A549 (cell line): ENCODE data around the gene DENND6A. TPM values are rescaled to one million over a fixed set of nuclear protein-coding genes. Genes with fewer than 3 reads are reported as not detected.
A peak's percentile ranks its signal among the peaks of the same experiment; 100 is the strongest.
"Not testable (repeated sequence)": the region's sequence is repeated elsewhere in the genome, so short reads cannot be mapped to it uniquely, and the experiment has no call there.

ENCODE experiments used
- ATAC-seq, 2 experiments: fragments of 200-7000 bp in 1 of 2; fragments of >200 bp in 1 of 2; cut with Nextera tagmentation in 1 of 2; cut with Tn5 transposase in 1 of 2; 3 replicates each; pipeline versions ENCODE4 v1.8.0 to v1.9.1; 2018 to 2020; ENCODE audit warnings: mild to moderate bottlenecking in 1 of 2, moderate library complexity in 1 of 2
- CTCF ChIA-PET: fragments of 300-600 bp; sonication (Branson Sonifier 250); formaldehyde crosslinking; extraction: SDS; loops from one replicate; lab custom pipeline; 2021; ENCODE audit warnings: antibody characterized with exemption, inconsistent platforms; lab: Yijun Ruan, JAX
- POLR2A ChIA-PET: fragments of 350-600 bp; formaldehyde crosslinking; extraction: SDS; loops from one replicate; lab custom pipeline; 2021; ENCODE audit warnings: antibody characterized with exemption, inconsistent platforms; lab: Yijun Ruan, JAX
- DNase-seq, 2 experiments: peaks; one replicate each; pipeline versions ENCODE4 v3.0.0 to v3.0.0-alpha.2; 2011 to 2016; ENCODE audit warnings: low read depth in 1 of 2, low spot score in 1 of 2
- FAIRE-seq: peaks from 2 replicates; lab custom pipeline; 2011; peaks lifted over from hg19 to GRCh38; lab: Jason Lieb, UNC
- H3K27ac ChIP-seq, 2 experiments: fragments of >200 bp; sonication (Bioruptor Twin); formaldehyde crosslinking; 3 replicates each; pipeline ENCODE4 v1.5.1; 2016 to 2017
- H3K4me1 ChIP-seq: fragments of >200 bp; sonication (Bioruptor Twin); formaldehyde crosslinking; 3 replicates; pipeline ENCODE4 v1.6.1; 2016
- H3K4me2 ChIP-seq: fragments of >200 bp; sonication (Bioruptor Twin); formaldehyde crosslinking; 3 replicates; pipeline ENCODE4 v1.6.1; 2016
- H3K4me3 ChIP-seq: fragments of >200 bp; sonication (Bioruptor Twin); formaldehyde crosslinking; 3 replicates; pipeline ENCODE4 v1.5.1; 2016
- H3K9me3 ChIP-seq: fragments of >200 bp; sonication (Bioruptor Twin); formaldehyde crosslinking; 3 replicates; pipeline ENCODE4 v1.6.1; 2016
- ATOH8 ChIP-seq: fragments of 250-450 bp; sonication (Bioruptor Pico); IDR thresholded peaks from 2 replicates; pipeline ENCODE4 v1.5.0; 2020; ENCODE audit warnings: low read depth, mild to moderate bottlenecking, moderate library complexity
- BHLHE40 ChIP-seq: IDR thresholded peaks from 2 replicates; pipeline ENCODE4 v1.6.1; 2012; ENCODE audit warnings: low read depth, low read length, inconsistent platforms
- CBX2 ChIP-seq: fragments of 200-600 bp; sonication (generic); IDR thresholded peaks from 2 replicates; pipeline ENCODE4 v1.6.1; 2016; ENCODE audit warnings: low read depth, mild to moderate bottlenecking, borderline replicate concordance
- CHD4 ChIP-seq: fragments of 200-600 bp; sonication (generic); IDR thresholded peaks from 2 replicates; pipeline ENCODE4 v1.6.1; 2016; ENCODE audit warnings: antibody characterized with exemption, mild to moderate bottlenecking, borderline replicate concordance
- EHMT2 ChIP-seq: fragments of 200-600 bp; sonication (generic); IDR thresholded peaks from 2 replicates; pipeline ENCODE4 v1.6.1; 2016; ENCODE audit warnings: antibody characterized with exemption, low read depth, mild to moderate bottlenecking, moderate library complexity
- ELK1 ChIP-seq: fragments of 150-350 bp; IDR thresholded peaks from 2 replicates; pipeline ENCODE4 v1.6.1; 2014; ENCODE audit warnings: low read depth, mild to moderate bottlenecking, low read length
- EP300 ChIP-seq, 2 experiments: fragments of >200 bp; sonication (Bioruptor Twin); formaldehyde crosslinking; IDR thresholded peaks; 2 replicates in 1 of 2; 3 replicates in 1 of 2; pipeline ENCODE4 v1.6.1; 2016 to 2017
- FOSL2 ChIP-seq, 2 experiments: fragments of 450-650 bp in 1 of 2; fragments of >200 bp in 1 of 2; sonication (Bioruptor Twin) in 1 of 2; formaldehyde crosslinking; IDR thresholded peaks; 2 replicates each; pipeline versions ENCODE4 v1.5.0 to v1.6.1; 2016 to 2020; ENCODE audit warnings: mild to moderate bottlenecking in 1 of 2, moderate library complexity in 1 of 2
- HES2 ChIP-seq: fragments of >200 bp; sonication (Bioruptor Twin); formaldehyde crosslinking; IDR thresholded peaks from 2 replicates; pipeline ENCODE4 v1.6.1; 2016
- HOXB13 ChIP-seq: fragments of 250-450 bp; sonication (Bioruptor Pico); IDR thresholded peaks from 2 replicates; pipeline ENCODE4 v1.5.0; 2020; ENCODE audit warnings: low read depth, mild to moderate bottlenecking, moderate library complexity
- HOXB5 ChIP-seq: fragments of 250-450 bp; sonication (Bioruptor Pico); IDR thresholded peaks from 2 replicates; pipeline ENCODE4 v1.5.0; 2020; ENCODE audit warnings: mild to moderate bottlenecking, moderate library complexity
- MAZ ChIP-seq: fragments of 150-350 bp; IDR thresholded peaks from 2 replicates; pipeline ENCODE4 v1.6.1; 2014; ENCODE audit warnings: antibody characterized with exemption, low read depth, low read length, borderline replicate concordance
- NPAS2 ChIP-seq: fragments of 250-450 bp; sonication (Bioruptor Pico); IDR thresholded peaks from 2 replicates; pipeline ENCODE4 v1.8.0; 2022; ENCODE audit warnings: mild to moderate bottlenecking, moderate library complexity, borderline replicate concordance
- NR3C1 ChIP-seq: fragments of >200 bp; sonication (Bioruptor Twin); formaldehyde crosslinking; IDR thresholded peaks from 3 replicates; pipeline ENCODE4 v1.6.1; 2017
- PBX3 ChIP-seq: IDR thresholded peaks from 2 replicates; pipeline ENCODE4 v1.6.1; 2012
- RAD21 ChIP-seq, 2 experiments: fragments of >200 bp in 1 of 2; sonication (Bioruptor Twin) in 1 of 2; formaldehyde crosslinking in 1 of 2; IDR thresholded peaks in 1 of 2; conservative IDR thresholded peaks in 1 of 2; 2 replicates in 1 of 2; 3 replicates in 1 of 2; pipeline ENCODE4 v1.6.1; 2012 to 2018; ENCODE audit warnings: inconsistent platforms in 1 of 2
- RCOR1 ChIP-seq: fragments of 150-350 bp; IDR thresholded peaks from 2 replicates; pipeline ENCODE4 v1.6.1; 2014; ENCODE audit warnings: antibody characterized with exemption, low read length, low read depth
- RFX5 ChIP-seq: fragments of 450-650 bp; IDR thresholded peaks from 2 replicates; pipeline ENCODE4 v1.7.1; 2014; ENCODE audit warnings: antibody characterized with exemption, mild to moderate bottlenecking, moderate library complexity
- WGBS: methylation state at CpG from one replicate; pipeline ENCODE4 v1.1.6; 2017; ENCODE audit errors: missing lambda C conversion rate; 5-methylcytosine and 5-hydroxymethylcytosine counted together
- polyA plus RNA-seq, 4 experiments: library from polyadenylated mRNA; depleted of rRNA in 3 of 4; stranded (reverse); fragments of >200 nt; fragmentation: RNase III in 1 of 4; extraction: RNeasy Plus Mini Kit Qiagen cat#74134 plus additional on column Dnase treatment in 1 of 4; gene quantifications; 2 replicates in 3 of 4; 3 replicates in 1 of 4; pipeline ENCODE4 v1.2.3, GENCODE V29; 2011 to 2017

The DENND6A gene
- polyA plus RNA-seq, 2 of the 4 experiments (the other 2 are of a cell fraction) = 5.4 to 18.1 TPM

GRCh38 chr3:57696801-57697321 is 4.0 kb upstream of the DENND6A start:
- Histone ChIP-seq H3K4me1 (0 out of 3 replicates have a peak, but pooled peaks cover 3% of the 10 kb centered on the region), H3K9me3 (no peaks in the 10 kb centered on the region), H3K4me3 (no peak overlapping the region), H3K4me2 (no peak overlapping the region), H3K27ac (no peak overlapping the region)
- WGBS = 62% methylated on average over 3 of the region's 3 CpGs
- no peak for DNase-seq
- POLR2A ChIA-PET = no interaction called here
- TF ChIP-seq RAD21 (conservative IDR thresholded peaks at IDR 0.05 in 1 of 2, IDR thresholded peaks at IDR 0.05 in 1 of 2) = no peak
- TF ChIP-seq HOXB13 (CRISPR knock-in tag) = no peak
- TF ChIP-seq BHLHE40 = no peak
- no peak for TF ChIP-seq RFX5
- no peak for TF ChIP-seq HOXB5
- no peak for TF ChIP-seq RCOR1
- TF ChIP-seq ELK1 = no peak
- TF ChIP-seq NPAS2 = no peak
- TF ChIP-seq NR3C1 = no peak
- TF ChIP-seq CBX2 = no peak
- TF ChIP-seq ATOH8 (CRISPR knock-in tag) = no peak
- TF ChIP-seq EHMT2 = no peak
- TF ChIP-seq CHD4 = no peak
- no peak for TF ChIP-seq EP300 (IDR thresholded peaks at IDR 0.05)
- no peak for FAIRE-seq
- CTCF ChIA-PET = no interaction called here
- ATAC-seq = no peak

GRCh38 chr3:57694146-57694545 is 1.3 kb upstream of the DENND6A start:
- H3K4me3 ChIP-seq = no peak overlapping the region
- POLR2A ChIA-PET = no interaction called here
- H3K4me2 ChIP-seq = no peak overlapping the region
- peaks cover 21% of the 10 kb centered on the region; the same call in 2 of the 3 replicates for H3K4me1 ChIP-seq
- TF ChIP-seq MAZ (no peak), PBX3 (no peak), FOSL2 (IDR thresholded peaks at IDR 0.05) (no peak), FOSL2 (CRISPR knock-in tag; IDR thresholded peaks at IDR 0.05) (no peak), CHD4 (no peak), HES2 (no peak)
- WGBS = 89% methylated on average over 13 of the region's 13 CpGs
- no peaks in the 10 kb centered on the region for H3K9me3 ChIP-seq
- FAIRE-seq (no peak), ATAC-seq (no peak), DNase-seq (no peak)
- CTCF ChIA-PET = interaction anchor here (1.1 kb wide), 1 partner anchor 11 kb away, joined by 3 read pairs; no protein-coding TSS in a partner anchor
- H3K27ac ChIP-seq = no peak overlapping the region

- Histone ChIP-seq H3K27ac (peak overlapping the region; percentile 93 to 99), H3K4me3 (peak overlapping the region; percentile 62), H3K4me1 (peaks cover 21% of the 10 kb centered on the region; the same call in 2 of the 3 replicates), H3K4me2 (peak overlapping the region; percentile 76)
- H3K9me3 ChIP-seq, FAIRE-seq, CTCF ChIA-PET, DNase-seq: not testable (repeated sequence)
- POLR2A ChIA-PET = interaction anchor here (0.7 to 1.7 kb wide), 5 partner anchors 14 to 525 kb away, joined by 3 to 15 read pairs (median 7); partner anchors contain the start of genes ARF4 and SLMAP
- 2% methylated on average over 9 of the region's 9 CpGs for WGBS
- peak in 1 of 2 experiments; percentile 37; a peak in 2 of 6 replicates for ATAC-seq
Measured at GRCh38 chr3:57692133-57692395, 813 bp downstream of the DENND6A start.
